ENCODE data around the gene SGSM2.

The SGSM2 gene

GRCh38 chr17:2387086-2388019 is 50.1 kb downstream of the SGSM2 start:
- in situ Hi-C loops (cut with MboI; ENCODE audit: low pct_unique_long_range_greater_than_20kb, low sequenced_read_pairs, unreplicated experiment) = no loop called here
- DNase-seq (ENCODE audit: low spot score) = no peak
- TF ChIP-seq CTCF (IDR thresholded peaks at IDR 0.05; ENCODE audit: extremely low read depth, insufficient read depth, missing control alignments) = no peak

- no peak for DNase-seq (ENCODE audit: low spot score)
- in situ Hi-C loops (cut with MboI; ENCODE audit: low pct_unique_long_range_greater_than_20kb, low sequenced_read_pairs, unreplicated experiment) = no loop called here
- no peak for TF ChIP-seq CTCF (IDR thresholded peaks at IDR 0.05; ENCODE audit: extremely low read depth, insufficient read depth, missing control alignments)
These were observed 50.9 kb downstream of the SGSM2 start for GRCh38 chr17:2388020-2388682.

- DNase-seq (ENCODE audit: low spot score) = no peak
- in situ Hi-C loops (cut with MboI; ENCODE audit: low pct_unique_long_range_greater_than_20kb, low sequenced_read_pairs, unreplicated experiment) = no loop called here
- TF ChIP-seq CTCF (IDR thresholded peaks at IDR 0.05; ENCODE audit: extremely low read depth, insufficient read depth, missing control alignments) = no peak
These were observed 51.4 kb downstream of the SGSM2 start for GRCh38 chr17:2388683-2389055.

GRCh38 chr17:2390199-2390836 is 53.0 kb downstream of the SGSM2 start:
- no peak for TF ChIP-seq CTCF (IDR thresholded peaks at IDR 0.05; ENCODE audit: extremely low read depth, insufficient read depth, missing control alignments)
- no peak for DNase-seq (ENCODE audit: low spot score)
- in situ Hi-C loops (cut with MboI; ENCODE audit: low pct_unique_long_range_greater_than_20kb, low sequenced_read_pairs, unreplicated experiment) = no loop called here

GRCh38 chr17:2391597-2392251 is 54.4 kb downstream of the SGSM2 start:
- no peak for DNase-seq (ENCODE audit: low spot score)
- no peak for TF ChIP-seq CTCF (IDR thresholded peaks at IDR 0.05; ENCODE audit: extremely low read depth, insufficient read depth, missing control alignments)
- in situ Hi-C loops (cut with MboI; ENCODE audit: low pct_unique_long_range_greater_than_20kb, low sequenced_read_pairs, unreplicated experiment) = no loop called here

Measured in GM13977 (cell line).